Measurements from ENCODE around the gene RARA. TPM values are rescaled to one million over a fixed set of nuclear protein-coding genes. Genes with fewer than 3 reads are reported as not detected.

Gene RARA
- total and polyA plus RNA-seq, 2 donors (not counting 1 experiment from before 2014, with no cell fraction given), result 7.0 to 7.8 TPM

- H3K4me1 ChIP-seq (ENCODE audit: control insufficient read depth, extremely low read depth, insufficient read depth, low read length), result peaks cover 65% of the 10 kb centered on the region
- H3K36me3 ChIP-seq (ENCODE audit: control insufficient read depth, insufficient read depth, low read length), result no peaks in the 10 kb centered on the region
- no peaks in the 10 kb centered on the region for H3K79me2 ChIP-seq (ENCODE audit: control insufficient read depth, insufficient read depth, low read length)
- H3K27ac ChIP-seq (ENCODE audit: insufficient read depth, low read length), result no peak overlapping the region
- H4K20me1 ChIP-seq (ENCODE audit: control insufficient read depth, extremely low read depth, insufficient read depth, low read length), result no peaks in the 10 kb centered on the region
- no peak for TF ChIP-seq EZH2 (IDR thresholded peaks at IDR 0.05; ENCODE audit: low read length, missing control alignments)
- H3K9me3 ChIP-seq (ENCODE audit: control insufficient read depth, insufficient read depth, low read depth, low read length), result no peaks in the 10 kb centered on the region
- H2AFZ ChIP-seq (ENCODE audit: low read length), result no peak overlapping the region
- no peak overlapping the region for H3K4me2 ChIP-seq (ENCODE audit: extremely low read depth, insufficient read depth, low read length)
- no peak overlapping the region for H3K9ac ChIP-seq (ENCODE audit: insufficient read depth, low read length)
- no peak overlapping the region for H3K4me3 ChIP-seq (replicated peaks in 1 of 4; ENCODE audit: control extremely low read depth in 1 of 4, insufficient read depth in 1 of 4, low read depth in 3 of 4, low read length in 4 of 4)
- DNase-seq (ENCODE audit: low read depth in 2 of 2), result no peak
- H3K27me3 ChIP-seq (ENCODE audit: control insufficient read depth, insufficient read depth, low read length), result no peaks in the 10 kb centered on the region
These were observed 2.6 kb downstream of the RARA start for GRCh38 chr17:40311575-40311974.

- H3K4me2 ChIP-seq (ENCODE audit: extremely low read depth, insufficient read depth, low read length), result no peak overlapping the region
- no peak overlapping the region for H2AFZ ChIP-seq (ENCODE audit: low read length)
- no peaks in the 10 kb centered on the region for H3K36me3 ChIP-seq (ENCODE audit: control insufficient read depth, insufficient read depth, low read length)
- no peaks in the 10 kb centered on the region for H3K9me3 ChIP-seq (ENCODE audit: control insufficient read depth, insufficient read depth, low read depth, low read length)
- DNase-seq (ENCODE audit: low read depth in 2 of 2), result no peak
- peaks cover 64% of the 10 kb centered on the region for H3K4me1 ChIP-seq (ENCODE audit: control insufficient read depth, extremely low read depth, insufficient read depth, low read length)
- TF ChIP-seq CTCF (conservative IDR thresholded peaks at IDR 0.05 in 1 of 2, IDR thresholded peaks at IDR 0.05 in 1 of 2; ENCODE audit: low read depth in 1 of 2, low read length in 2 of 2) (no peak), EZH2 (IDR thresholded peaks at IDR 0.05; ENCODE audit: low read length, missing control alignments) (no peak)
- no peaks in the 10 kb centered on the region for H3K79me2 ChIP-seq (ENCODE audit: control insufficient read depth, insufficient read depth, low read length)
- H4K20me1 ChIP-seq (ENCODE audit: control insufficient read depth, extremely low read depth, insufficient read depth, low read length), result no peaks in the 10 kb centered on the region
- H3K4me3 ChIP-seq (replicated peaks in 1 of 4; ENCODE audit: control extremely low read depth in 1 of 4, insufficient read depth in 1 of 4, low read depth in 3 of 4, low read length in 4 of 4), result no peak overlapping the region
- H3K9ac ChIP-seq (ENCODE audit: insufficient read depth, low read length), result no peak overlapping the region
- H3K27ac ChIP-seq (ENCODE audit: insufficient read depth, low read length), result no peak overlapping the region
- no peaks in the 10 kb centered on the region for H3K27me3 ChIP-seq (ENCODE audit: control insufficient read depth, insufficient read depth, low read length)
These were observed 3.3 kb downstream of the RARA start for GRCh38 chr17:40312131-40312731.

GRCh38 chr17:40312893-40313667 is 4.1 kb downstream of the RARA start:
- H3K4me2 ChIP-seq (ENCODE audit: extremely low read depth, insufficient read depth, low read length), result no peak overlapping the region
- peaks cover 61% of the 10 kb centered on the region for H3K4me1 ChIP-seq (ENCODE audit: control insufficient read depth, extremely low read depth, insufficient read depth, low read length)
- no peak for DNase-seq (ENCODE audit: low read depth in 2 of 2)

More at GRCh38 chr17:40312893-40313667, 4.1 kb downstream of the RARA start:
- no peak overlapping the region for H3K9ac ChIP-seq (ENCODE audit: insufficient read depth, low read length)
- H3K4me3 ChIP-seq (replicated peaks in 1 of 4; ENCODE audit: control extremely low read depth in 1 of 4, insufficient read depth in 1 of 4, low read depth in 3 of 4, low read length in 4 of 4), result no peak overlapping the region
- no peak overlapping the region for H3K27ac ChIP-seq (ENCODE audit: insufficient read depth, low read length)
- no peaks in the 10 kb centered on the region for H3K36me3 ChIP-seq (ENCODE audit: control insufficient read depth, insufficient read depth, low read length)
- TF ChIP-seq EZH2 (IDR thresholded peaks at IDR 0.05; ENCODE audit: low read length, missing control alignments) (no peak), CTCF (conservative IDR thresholded peaks at IDR 0.05 in 1 of 2, IDR thresholded peaks at IDR 0.05 in 1 of 2; ENCODE audit: low read depth in 1 of 2, low read length in 2 of 2) (no peak)
- H4K20me1 ChIP-seq (ENCODE audit: control insufficient read depth, extremely low read depth, insufficient read depth, low read length), result no peaks in the 10 kb centered on the region
- H3K79me2 ChIP-seq (ENCODE audit: control insufficient read depth, insufficient read depth, low read length), result no peaks in the 10 kb centered on the region
- no peaks in the 10 kb centered on the region for H3K9me3 ChIP-seq (ENCODE audit: control insufficient read depth, insufficient read depth, low read depth, low read length)
- no peaks in the 10 kb centered on the region for H3K27me3 ChIP-seq (ENCODE audit: control insufficient read depth, insufficient read depth, low read length)
- no peak overlapping the region for H2AFZ ChIP-seq (ENCODE audit: low read length)

Measured in fibroblast of lung (primary cell).